ENCODE data around the gene CRYAB. TPM values are rescaled to one million over a fixed set of nuclear protein-coding genes. Genes with fewer than 3 reads are reported as not detected.
A peak's percentile ranks its signal among the peaks of the same experiment; 100 is the strongest.
"Not testable (repeated sequence)": the region's sequence is repeated elsewhere in the genome, so short reads cannot be mapped to it uniquely, and the experiment has no call there.

Gene CRYAB
- total RNA-seq, 1 experiment from 2014 or later = 0.15 TPM

DNA sequence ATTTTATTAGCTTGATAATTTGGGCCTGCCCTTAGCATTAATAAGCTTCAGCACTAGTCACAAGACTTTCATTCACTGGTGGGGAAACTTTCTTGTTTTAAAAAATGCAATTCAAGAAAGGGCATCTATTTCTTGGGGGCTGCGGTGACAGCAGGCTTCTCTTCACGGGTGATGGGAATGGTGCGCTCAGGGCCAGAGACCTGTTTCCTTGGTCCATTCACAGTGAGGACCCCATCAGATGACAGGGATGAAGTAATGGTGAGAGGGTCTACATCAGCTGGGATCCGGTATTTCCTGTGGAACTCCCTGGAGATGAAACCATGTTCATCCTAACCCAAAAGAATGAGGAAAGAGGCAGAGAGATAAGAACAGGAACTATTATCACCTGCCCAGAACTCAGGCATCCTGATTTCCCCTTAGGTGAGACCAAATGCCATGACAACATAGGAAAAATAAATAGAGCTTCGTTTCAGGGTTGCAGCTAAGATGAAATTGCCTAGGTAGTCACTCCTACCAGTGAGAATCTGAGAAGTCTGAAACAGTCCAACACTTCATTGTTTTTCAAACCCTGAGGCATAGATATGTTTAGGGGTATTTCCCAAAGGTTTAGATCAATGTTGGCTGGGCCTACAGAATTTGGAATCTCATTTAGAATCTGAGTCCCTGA is 2.8 kb downstream of the CRYAB start:
- DNase-seq (ENCODE audit: low spot score) = no peak

DNA sequence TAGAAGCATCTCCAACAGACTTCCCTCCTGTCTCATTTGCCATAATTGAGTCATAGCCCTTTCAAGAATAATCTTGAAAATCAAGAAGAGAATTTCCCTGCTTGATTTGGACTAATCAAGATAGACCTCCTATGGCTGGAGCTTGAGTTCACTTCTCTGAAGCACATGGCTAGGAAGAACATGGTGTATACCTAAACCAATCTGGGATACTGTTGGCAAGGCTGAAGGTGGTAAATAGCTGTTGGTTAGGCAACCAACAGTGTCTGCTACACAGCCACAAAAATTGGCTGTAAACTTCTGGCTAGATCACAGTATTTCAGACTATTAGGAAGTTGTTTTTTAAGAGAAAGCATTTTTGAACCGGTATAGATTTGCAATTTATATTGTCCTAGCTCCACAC is 4.9 kb downstream of the CRYAB start:
- DNase-seq (ENCODE audit: low spot score) = no peak

GRCh38 chr11:111905411-111905810 is 6.2 kb downstream of the CRYAB start:
- DNase-seq (ENCODE audit: low spot score) = no peak

- DNase-seq (ENCODE audit: low spot score) = no peak
Observed at GRCh38 chr11:111886844-111887243, 24.7 kb downstream of the CRYAB start.

GRCh38 chr11:111886032-111886431 is 25.5 kb downstream of the CRYAB start:
- DNase-seq (ENCODE audit: low spot score) = no peak

DNA sequence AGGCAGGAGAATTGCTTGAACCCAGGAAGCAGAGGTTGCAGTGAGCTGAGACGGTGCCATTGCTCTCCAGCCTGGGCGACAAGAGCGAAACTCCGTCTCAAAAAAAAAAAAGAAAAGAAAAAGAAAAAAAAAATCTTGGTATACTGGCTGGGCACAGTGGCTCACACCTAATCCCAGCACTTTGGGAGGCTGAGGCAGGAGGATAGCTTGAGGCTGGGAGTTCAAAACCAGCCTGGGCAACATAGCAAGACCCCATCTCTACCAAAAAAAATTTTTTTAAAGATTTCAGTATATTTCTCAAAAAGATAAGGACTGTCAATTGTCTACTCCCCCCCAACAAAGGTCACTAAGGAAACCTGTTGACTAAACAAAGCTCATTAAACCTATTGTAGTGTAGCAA is 26.5 kb downstream of the CRYAB start:
- DNase-seq (ENCODE audit: low spot score) = not testable (repeated sequence)

DNA sequence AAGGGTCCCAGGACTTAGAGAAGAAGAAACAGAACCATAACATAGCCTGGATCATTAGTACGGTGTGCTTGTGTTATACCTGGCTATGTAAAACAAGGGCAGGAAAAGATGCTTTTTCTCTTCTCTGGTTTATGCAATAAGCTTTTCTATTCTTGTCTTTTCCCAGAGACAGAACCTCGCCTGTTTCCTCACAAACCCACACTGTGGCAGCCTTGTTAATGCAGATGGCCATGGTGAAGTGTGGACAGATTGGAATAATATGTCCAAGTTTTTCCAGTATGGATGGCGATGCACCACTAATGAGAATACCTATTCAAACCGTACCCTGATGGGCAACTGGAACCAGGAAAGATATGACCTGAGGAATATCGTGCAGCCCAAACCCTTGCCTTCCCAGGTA is 29.4 kb downstream of the CRYAB start:
- no peak for DNase-seq (ENCODE audit: low spot score)

DNA sequence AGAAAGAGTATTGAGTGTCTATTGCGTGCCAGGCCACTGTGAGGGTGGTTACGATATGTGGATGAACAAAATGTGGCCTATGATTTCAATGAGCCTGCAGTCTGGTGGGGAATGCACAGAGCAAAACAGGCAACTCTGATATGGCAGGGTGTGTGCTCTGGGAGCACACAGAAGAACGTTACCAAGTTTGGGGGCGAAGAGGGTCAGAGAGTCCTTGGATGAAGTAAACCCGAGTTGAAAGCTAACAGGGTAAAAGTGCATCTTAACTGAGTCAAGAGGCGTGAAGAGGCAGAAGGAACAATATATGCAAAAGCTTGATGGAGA is 32.0 kb downstream of the CRYAB start:
- no peak for DNase-seq (ENCODE audit: low spot score)

DNA sequence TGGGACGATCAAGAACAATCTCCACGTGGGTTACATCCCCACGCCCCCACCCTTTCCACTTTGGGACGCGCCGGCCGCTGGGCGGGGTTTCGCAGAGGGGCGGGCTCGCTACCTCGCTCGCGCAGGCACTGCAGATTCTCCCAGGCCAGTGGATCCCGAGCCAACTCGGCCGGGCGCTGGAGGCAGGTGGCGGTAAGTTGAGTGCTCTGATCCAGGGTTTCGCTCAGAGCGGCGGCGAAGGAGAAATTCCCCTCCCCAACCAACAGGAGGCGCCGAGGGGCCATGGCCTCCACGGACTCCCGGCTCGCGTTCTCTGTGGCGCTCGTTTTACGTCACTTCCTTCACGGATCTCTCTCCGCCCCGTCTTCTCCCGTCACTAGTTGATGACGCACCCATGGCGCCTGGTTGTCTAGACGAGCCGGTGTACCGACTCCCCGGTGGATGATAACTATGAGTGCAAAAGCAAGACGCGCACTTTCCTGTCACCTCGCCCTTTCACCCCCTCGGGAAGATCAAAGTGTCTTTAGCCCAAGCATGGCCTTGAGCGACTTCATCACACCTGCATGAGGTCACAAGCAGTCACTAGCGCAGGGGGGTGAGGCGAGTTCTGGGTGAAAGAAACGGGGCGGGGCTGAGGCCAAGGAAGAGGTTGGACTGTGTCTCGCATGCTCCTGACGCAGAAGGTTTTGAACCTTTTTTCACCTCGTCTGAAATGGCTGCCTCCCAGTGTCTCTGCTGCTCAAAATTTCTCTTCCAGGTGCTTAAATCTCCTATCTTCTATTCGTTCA is 32.5 kb downstream of the CRYAB start, which contains the start of the genes CFAP68 and FDXACB1:
Gene CFAP68 (plus strand): TSS at position 693 of the 788 bp plus-strand sequence. CDS start 20 bp downstream, at position 713.
Gene FDXACB1 (minus strand): TSS at position 317 of the 788 bp plus-strand sequence. CDS start 33 bp downstream, at position 284.
- peak; percentile 96 for DNase-seq (ENCODE audit: low spot score)

DNA sequence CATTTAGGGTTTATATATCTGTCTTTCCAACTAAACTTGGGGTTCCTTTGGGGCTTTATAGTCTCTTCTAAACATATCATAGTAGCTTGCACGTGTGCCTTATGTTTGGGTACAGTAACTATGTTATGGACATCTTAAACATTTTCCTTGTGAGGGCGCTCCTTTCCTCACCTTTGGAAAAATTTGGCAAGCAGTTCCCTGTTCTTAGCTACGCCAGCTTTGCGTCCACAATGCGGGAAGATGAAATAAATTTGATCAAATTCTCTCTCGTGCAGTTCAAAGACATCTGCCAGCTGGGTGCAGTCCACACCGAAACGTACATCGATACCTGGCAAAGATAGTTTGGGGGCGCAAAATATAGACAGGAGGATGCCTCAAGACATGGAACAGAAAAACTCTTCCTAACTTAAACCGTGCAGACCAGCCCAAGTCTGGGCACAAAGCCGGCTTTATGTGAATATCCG is 33.2 kb downstream of the CRYAB start:
- peak; percentile 7 for DNase-seq (ENCODE audit: low spot score)

DNA sequence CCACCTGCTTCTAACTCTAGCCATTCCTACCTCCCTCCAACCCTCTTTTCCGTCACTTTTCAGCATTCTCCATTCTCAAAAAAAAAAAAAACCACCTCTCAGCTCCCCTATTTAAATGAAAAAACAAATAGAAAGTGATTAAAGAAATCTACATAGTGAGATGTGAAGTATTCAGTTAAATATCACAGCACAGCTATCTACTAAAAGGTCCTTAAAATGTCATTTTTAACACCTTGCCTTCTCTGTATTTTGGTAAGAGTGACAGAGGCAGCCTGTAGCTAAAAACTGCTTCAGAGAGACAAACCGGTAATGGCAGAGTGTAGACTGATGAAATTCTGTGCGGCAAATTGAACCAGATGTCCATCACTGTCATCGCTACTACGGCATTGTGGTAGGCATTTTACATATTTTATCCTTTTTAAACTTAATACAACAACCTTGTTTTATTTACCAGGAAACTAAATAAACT is 39.8 kb downstream of the CRYAB start:
- no peak for DNase-seq (ENCODE audit: low spot score)

DNA sequence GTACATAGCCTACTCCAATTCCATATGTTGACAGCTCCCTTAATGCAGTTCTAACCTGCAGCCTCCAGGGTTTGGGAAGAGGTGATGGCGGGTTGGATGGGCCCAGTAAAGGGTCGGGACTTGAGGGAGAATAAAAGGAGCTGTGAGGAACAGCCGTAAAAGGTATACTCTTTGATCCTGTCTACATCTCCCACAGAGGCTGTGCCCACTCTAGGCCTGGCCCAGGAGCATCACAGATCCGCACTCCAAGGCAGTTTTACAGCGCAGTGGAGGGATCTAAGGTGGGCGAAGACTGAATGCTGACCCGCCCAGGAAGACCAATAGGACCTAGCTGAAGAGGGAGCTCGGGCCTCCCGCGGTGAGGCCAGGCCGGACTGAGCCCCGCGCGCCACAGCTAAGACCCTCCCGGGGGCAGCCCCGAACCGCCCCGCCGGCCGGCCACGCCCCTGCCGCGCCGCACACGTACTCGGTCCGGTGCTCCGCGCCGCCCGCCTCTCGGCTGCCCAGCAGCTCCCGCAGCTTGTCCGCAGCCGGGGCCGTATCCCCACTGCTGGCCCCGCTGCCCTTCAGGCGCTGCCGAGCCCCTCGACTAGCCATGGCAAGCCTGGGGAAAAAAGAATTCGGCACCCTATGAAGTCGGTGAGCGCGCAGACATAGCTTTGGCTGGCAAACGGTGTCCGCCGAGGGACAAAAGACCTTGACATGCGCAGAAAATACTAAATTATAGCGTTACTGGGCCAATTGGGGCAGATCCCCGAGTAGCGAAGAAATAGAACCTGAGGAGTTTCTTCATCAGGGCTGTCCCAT is 40.5 kb downstream of the CRYAB start, which contains the start of gene ALG9:
Gene ALG9 (minus strand): TSS at position 696 of the 807 bp plus-strand sequence. CDS start 99 bp downstream, at position 597.
- DNase-seq (ENCODE audit: low spot score) = peak; percentile 53

- no peak for DNase-seq (ENCODE audit: low spot score)
Observed at GRCh38 chr11:111870522-111870885, 41.1 kb downstream of the CRYAB start.

DNA sequence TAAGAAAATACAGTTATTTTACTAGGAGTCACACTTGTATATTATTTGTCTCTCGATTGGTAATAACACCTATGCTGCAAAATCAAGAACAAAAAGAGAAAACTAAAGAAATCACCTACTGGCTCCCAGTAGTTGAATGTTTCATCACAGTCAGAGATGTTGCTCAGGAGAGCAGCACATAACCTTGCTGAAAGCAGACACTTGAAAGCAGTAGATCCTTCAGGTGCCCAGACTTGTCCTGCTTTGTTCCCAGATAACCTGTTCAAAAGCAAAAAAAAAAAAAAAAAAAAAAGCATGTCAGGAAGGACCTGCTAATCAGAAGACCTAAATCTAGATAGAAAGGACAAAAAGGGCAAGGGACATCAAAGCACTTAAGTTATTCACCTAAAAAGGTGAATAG is 41.5 kb downstream of the CRYAB start:
- DNase-seq (ENCODE audit: low spot score) = no peak

GRCh38 chr11:111860257-111860656 is 51.3 kb downstream of the CRYAB start:
- DNase-seq (ENCODE audit: low spot score) = no peak

Other genes with a start within 250 kb of the CRYAB start
- gene PPP2R1B, start 145.4 kb downstream of the CRYAB start, total RNA-seq (2014; rRNA removed; shearing (Covaris generic)) = 29.3 and 42.4 TPM in 2 replicates
- 34.1 and 45.9 TPM in 2 replicates for gene ALG9, start 40.2 kb downstream of the CRYAB start, total RNA-seq (2014; rRNA removed; shearing (Covaris generic))
- gene FDXACB1, start 32.6 kb downstream of the CRYAB start, total RNA-seq (2014; rRNA removed; shearing (Covaris generic)) = 7.5 and 8.1 TPM in 2 replicates
- 22.7 and 28.2 TPM in 2 replicates for gene CFAP68, start 32.2 kb downstream of the CRYAB start, total RNA-seq (2014; rRNA removed; shearing (Covaris generic))
- gene HSPB2, start 964 bp upstream of the CRYAB start, total RNA-seq (2014; rRNA removed; shearing (Covaris generic)) = not detected in 2 replicates
- not detected in 2 replicates for gene C11orf52, start 7.1 kb upstream of the CRYAB start, total RNA-seq (2014; rRNA removed; shearing (Covaris generic))
- 4.4 and 6.3 TPM in 2 replicates for gene DIXDC1, start 25.6 kb upstream of the CRYAB start, total RNA-seq (2014; rRNA removed; shearing (Covaris generic))
- gene DLAT, start 113.6 kb upstream of the CRYAB start, total RNA-seq (2014; rRNA removed; shearing (Covaris generic)) = 49.0 and 53.2 TPM in 2 replicates
- gene PIH1D2, start 162.2 kb upstream of the CRYAB start, total RNA-seq (2014; rRNA removed; shearing (Covaris generic)) = 1.4 and 2.1 TPM in 2 replicates
- gene NKAPD1, start 162.5 kb upstream of the CRYAB start, total RNA-seq (2014; rRNA removed; shearing (Covaris generic)) = 24.0 and 40.7 TPM in 2 replicates
- gene TIMM8B, start 175.0 kb upstream of the CRYAB start, total RNA-seq (2014; rRNA removed; shearing (Covaris generic)) = 73.5 and 88.2 TPM in 2 replicates
- gene SDHD, start 175.1 kb upstream of the CRYAB start, total RNA-seq (2014; rRNA removed; shearing (Covaris generic)) = 207 and 214 TPM in 2 replicates